Muscle of arm (tissue), 12 donors: ENCODE data around the gene FAM217B. TPM values are rescaled to one million over a fixed set of nuclear protein-coding genes. Genes with fewer than 3 reads are reported as not detected.
A peak's percentile ranks its signal among the peaks of the same experiment; 100 is the strongest.
"Not testable (repeated sequence)": the region's sequence is repeated elsewhere in the genome, so short reads cannot be mapped to it uniquely, and the experiment has no call there.

ENCODE experiments used
- DNase-seq: peaks from one replicate; pipeline ENCODE4 v3.0.0-alpha.2; 2013
- polyA plus RNA-seq, 12 donors: library from polyadenylated mRNA; unstranded; fragments of 120-200 nt; gene quantifications; one replicate each; pipeline ENCODE4 v1.2.1, GENCODE V29; 2013; ENCODE audit not compliant: insufficient read length in 12 of 12

The FAM217B gene
- polyA plus RNA-seq, 12 donors = 20.9 to 111 (median 27.0) TPM

GRCh38 chr20:59936409-59936808 lies 3.8 kb upstream of the FAM217B start:
- DNase-seq = no peak

DNA sequence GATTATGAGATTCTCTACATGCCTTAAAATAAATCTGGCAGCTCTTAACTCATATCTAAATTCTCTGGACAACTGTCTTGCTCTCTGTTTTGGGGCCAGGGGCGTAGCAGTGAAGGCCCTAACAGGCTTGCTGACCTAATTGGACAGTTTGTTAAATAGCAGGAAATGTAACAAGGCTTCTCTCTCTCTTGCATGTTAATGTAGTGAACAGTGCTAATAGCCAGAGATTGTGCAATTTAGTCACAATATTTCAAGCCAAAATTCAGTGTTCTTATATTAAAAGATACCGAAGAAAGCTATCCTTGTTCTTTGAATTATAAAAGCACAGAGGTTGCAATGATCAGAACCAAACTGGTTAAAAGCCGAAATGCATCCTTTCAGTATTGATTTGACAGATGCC lies 3.0 kb upstream of the FAM217B start:
- DNase-seq = no peak

- no peak for DNase-seq
Observed at GRCh38 chr20:59938221-59938620, 2.0 kb upstream of the FAM217B start.

DNA sequence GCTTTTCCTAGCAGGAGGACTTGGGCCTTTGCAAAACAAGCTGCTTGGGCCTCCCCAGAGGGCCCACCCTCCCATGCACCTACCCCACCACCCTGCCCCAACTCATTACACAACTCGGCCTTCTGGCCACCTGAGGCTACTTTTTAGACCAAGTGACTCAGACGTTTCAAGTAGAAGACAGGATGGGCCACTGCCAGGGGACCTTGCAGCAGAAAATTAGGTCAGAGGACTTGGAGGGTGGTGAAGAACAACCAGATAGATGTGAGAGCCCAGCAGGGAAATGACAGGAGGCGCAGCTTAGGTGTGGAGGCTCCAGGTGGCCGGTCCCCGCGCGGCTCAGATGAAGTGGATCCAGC lies 1.5 kb upstream of the FAM217B start:
- DNase-seq = no peak

GRCh38 chr20:59939052-59939878 lies 924 bp upstream of the FAM217B start:
- DNase-seq = no peak

DNA sequence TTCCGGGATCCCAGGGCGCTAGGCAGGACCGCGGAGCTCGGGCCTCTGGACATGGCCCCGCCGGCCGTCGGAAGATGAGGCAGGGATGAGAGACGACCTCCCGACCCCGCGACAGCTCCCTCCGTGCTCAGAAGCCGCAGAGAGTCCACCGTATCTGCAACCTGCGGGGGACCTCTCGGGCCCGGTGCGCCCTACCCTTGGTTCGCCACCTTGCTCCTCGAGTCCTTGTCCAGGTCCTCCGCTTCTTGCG lies 385 bp upstream of the FAM217B start:
- no peak for DNase-seq

DNA sequence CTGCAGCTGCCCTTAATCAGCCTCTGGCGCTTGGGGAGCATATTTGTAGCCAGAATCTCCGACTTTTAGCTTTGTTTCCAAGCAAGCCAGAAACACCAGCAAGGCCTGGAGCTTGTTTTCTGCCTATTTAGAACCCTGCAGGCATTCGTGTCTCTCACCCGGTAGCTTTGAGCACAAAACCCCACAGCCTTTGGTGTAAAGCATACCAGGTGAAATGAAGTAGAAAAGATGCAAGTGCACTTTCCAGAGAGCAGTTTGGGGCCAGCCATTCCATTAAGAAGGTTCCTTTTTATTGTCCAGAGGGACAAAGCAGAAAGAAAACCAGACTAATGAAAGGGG lies 736 bp downstream of the FAM217B start:
- no peak for DNase-seq

- no peak for DNase-seq
Observed at GRCh38 chr20:59942245-59942644, 2.1 kb downstream of the FAM217B start.

- DNase-seq = no peak
Observed at GRCh38 chr20:59944726-59945125, 4.5 kb downstream of the FAM217B start.

DNA sequence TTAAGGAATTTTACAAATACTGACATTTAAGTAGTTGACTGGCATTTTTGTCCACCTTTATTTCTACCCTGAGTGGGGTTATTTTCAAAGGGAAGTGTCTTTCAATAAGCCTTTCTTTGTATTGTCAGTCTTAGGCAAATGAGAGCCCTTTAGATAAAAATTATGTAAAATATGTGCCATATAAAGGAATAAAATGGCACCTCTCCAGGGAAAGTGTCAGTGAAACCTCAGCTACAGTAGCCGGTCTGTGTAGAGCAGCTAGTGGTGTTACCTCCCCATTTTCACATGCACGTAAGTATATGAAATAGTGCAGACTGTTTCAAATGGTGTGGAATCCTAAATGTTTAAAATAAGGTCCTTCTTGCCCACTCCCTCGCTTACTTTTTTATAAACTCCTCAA lies 5.0 kb downstream of the FAM217B start:
- no peak for DNase-seq

DNA sequence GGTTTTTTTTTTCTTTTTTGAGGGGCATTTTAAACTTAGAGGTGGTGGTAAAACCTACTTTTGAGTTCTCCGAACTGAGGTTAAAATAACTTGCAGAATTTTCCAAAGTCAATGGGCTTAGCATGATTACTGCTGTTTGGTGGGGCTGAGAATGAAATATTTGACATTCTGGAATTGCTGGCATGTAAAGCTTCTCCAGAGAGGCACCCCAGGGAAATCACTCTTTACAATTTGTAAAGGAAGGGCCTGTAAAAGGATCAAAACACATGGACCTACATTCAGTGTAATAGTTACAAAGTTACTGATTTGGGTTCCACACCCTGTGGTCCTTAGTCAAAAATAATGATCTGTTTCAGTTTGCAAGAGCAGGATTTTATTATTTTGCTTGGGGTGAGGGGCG lies 5.5 kb downstream of the FAM217B start:
- DNase-seq = no peak

DNA sequence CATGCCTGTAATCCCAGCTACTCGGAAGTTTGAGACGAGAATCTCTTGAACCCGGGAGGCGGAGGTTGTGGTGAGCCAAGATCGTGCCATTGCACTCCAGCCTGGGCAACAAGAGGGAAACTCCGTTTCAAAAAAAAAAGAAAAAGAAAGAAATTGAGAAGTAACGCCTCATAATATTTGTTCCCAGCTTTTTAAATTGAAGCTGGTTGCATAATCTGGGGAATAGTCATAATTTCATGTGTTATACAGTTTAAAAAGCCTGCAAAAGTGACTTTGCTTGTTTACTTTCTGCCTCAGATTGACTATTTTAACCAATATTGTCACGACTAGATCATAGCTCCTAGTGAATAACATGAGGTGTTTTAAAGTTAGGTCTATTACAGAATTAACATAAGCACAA lies 7.2 kb downstream of the FAM217B start:
- DNase-seq = no peak

DNA sequence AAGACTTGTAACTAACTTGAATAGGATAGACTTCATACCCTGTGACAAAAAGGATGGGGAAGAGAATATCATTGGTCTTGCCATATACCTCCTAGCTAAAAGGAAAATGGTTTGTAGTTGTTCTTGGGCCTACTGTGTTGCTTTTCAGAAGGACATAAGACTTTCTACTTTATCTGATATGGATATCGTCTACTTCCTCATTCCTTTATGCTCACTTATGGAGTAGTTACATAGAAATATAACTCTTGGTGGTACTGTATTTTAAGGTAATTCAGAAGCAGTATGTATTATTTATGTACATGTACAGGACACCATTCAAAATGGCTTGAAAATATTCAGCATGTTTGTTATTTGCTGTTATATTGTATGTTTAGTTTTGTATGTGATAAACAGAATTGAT lies 8.0 kb downstream of the FAM217B start:
- DNase-seq = no peak

DNA sequence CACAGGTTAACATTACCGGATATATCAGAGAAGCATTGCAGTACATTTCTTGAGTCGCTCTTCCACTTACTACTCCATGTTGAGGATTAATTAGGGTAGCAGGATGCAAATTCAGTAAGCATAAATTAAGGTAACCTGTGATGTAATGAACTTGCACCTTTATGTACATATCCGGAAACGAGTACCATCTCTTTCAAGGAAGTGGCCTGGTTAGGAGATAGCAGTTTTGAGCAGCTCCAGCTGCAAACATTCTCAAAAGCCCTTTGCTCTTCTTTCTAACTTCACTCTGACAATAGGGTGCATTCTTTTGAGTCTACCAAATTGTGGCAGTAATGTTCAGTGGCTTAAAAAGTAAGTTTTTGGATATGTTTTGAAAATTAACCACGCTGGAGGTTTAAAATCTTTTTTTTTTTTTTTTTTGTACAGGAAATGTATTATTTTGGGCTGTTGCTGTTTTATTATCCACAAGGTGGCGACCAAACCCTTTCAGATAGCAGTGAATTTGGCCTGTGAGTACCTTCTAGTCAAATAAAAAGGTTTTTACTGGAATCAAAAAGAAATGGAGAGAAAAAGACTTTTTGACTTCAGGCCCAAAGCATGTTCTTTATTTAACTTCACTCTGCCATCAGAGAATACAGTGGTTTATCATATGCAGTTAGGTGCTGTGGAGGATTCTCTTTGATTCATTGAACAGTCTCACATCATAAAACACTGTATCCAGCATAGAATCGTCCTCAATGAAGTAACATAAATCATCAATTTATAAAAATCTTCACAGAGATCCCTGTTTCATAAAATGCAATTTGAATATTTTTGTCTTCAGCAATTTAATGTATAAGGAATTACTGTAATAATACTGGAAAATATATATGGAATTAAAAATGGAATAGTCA lies 8.9 kb downstream of the FAM217B start:
- DNase-seq = peak; percentile 67

GRCh38 chr20:59949911-59950310 lies 9.7 kb downstream of the FAM217B start:
- DNase-seq = no peak

DNA sequence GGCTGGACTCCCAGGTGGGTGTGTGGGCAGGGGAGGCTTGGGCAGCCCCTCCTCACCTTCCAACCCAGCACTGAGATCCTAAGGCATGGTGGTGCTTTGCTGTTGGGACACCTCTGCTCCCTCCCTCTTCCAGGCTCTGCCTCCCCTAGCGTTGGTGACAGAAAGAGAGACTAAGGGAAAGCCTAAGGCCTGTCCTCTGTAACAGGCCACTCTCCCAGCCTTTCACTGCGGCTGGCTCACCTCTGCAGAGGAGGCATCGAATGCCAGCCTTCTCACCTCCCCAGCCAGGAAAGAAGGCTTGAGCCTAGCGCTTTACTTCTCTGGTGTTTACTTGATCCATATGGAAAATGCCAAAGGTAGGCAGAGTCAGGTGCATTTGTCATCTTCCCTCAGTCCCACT lies 14.5 kb downstream of the FAM217B start:
- no peak for DNase-seq

DNA sequence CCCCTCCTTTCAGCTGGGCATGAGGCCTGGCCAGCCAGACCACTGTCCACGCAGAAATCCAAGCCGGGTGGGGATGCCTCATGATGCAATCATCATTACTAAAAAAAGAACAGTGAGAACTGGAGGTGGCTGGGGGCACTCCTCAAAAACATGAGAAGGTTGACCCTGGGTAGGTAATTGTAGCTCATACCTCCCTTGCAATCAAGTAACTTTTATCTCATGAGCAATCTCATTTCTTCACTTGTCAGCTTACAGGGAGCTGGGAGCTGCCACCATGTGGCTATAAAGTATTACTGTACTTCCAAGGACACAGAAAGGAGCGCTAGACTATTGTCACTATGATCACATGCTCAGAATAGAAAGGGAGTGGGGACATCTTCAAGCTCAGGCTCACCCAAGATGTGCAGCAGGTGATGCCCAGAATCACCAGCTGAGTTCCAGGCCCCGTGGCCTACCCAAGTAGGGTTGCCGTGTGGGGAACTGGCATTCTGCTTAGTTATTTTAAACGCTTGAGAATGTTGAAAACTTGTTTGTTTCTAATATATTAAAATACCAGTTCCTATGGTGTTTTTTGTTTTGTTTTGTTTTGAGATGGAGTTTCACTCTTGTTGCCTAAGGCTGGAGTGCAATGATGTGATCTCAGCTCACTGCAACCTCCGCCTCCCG lies 15.1 kb downstream of the FAM217B start:
- DNase-seq = no peak

GRCh38 chr20:59957568-59957967 lies 17.4 kb downstream of the FAM217B start:
- DNase-seq = not testable (repeated sequence)

GRCh38 chr20:59958123-59958522 lies 17.9 kb downstream of the FAM217B start, which contains the start of gene CDH26:
TSS of gene CDH26 (plus strand) at chr20:59958423. CDS start at chr20:59958727, 304 bp downstream.
- no peak for DNase-seq

DNA sequence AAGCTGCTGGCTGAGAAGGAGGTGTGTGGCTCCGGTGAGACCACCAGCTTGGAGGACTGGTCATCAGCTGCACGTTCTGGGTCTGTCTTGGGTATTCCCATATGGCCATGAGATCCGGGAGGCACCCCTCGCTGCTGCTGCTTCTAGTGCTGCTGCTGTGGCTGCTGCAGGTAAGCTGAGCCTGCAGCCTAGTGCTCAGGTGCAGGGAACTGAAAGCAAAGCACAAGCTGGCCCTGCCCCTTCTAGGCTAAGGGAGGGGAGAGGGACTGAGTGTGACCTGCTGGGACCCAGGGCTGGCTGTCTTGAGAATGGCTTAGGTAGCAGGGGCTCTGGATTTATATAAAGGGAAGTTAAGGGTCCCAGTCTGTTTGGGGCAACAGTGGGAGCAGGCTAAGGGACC lies 18.4 kb downstream of the FAM217B start:
- no peak for DNase-seq

DNA sequence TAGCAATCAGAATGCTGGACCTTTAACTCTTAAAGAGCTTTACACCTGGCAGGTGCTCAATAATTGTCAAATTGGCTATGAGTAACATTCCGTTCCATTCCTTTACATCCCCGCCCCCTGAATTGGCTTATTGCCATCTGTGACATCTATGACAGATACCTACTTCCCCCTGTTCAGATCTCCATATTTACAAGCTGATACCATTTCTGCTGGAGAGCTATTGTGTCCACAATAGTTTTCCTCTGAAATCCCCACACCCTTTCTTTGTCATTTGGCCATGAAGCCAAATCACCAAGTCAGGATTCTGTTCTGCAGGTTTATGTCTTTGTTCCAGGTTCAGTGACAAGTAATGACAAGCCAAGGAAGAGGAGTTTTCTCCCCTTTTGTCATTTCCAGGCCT lies 21.2 kb downstream of the FAM217B start:
- no peak for DNase-seq

- DNase-seq = no peak
Observed at GRCh38 chr20:59962155-59962554, 22.0 kb downstream of the FAM217B start.

DNA sequence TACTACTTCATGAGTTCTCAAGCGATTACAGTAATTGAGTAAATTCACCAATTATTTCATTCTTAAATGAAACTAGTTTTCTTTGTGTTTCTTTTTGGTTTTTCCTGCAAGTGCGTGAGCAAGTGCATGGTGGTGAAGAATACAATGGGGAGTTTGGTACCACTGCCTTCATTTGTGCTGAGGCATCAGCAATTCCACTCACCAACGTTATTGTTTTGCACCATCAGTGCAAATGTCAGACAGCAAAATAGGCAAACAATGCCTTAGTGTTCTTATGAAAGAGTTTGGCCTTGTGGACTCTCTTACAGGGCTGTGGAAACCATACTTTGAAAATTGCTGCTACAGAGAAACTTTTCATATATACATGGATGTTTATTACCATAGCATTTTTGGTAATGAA lies 26.2 kb downstream of the FAM217B start:
- DNase-seq = no peak
